GM18526 (cell line): ENCODE results near the gene ZNF581.

Source experiments
- POLR2A ChIP-seq: IDR thresholded peaks from 3 replicates; pipeline ENCODE4 v1.6.1; 2011; ENCODE audit not compliant: insufficient read length; ENCODE audit errors: extremely low read depth

Gene ZNF581

GRCh38 chr19:55647732-55648584 is 4.5 kb downstream of the ZNF581 start, which contains the start of gene CCDC106:
Gene CCDC106, plus strand, starts transcription at chr19:55648212. Its CDS starts 835 bp downstream, at chr19:55649047.
- no peak for TF ChIP-seq POLR2A

GRCh38 chr19:55648585-55649267 is 5.3 kb downstream of the ZNF581 start:
- TF ChIP-seq POLR2A, result no peak

GRCh38 chr19:55649268-55650125 is 6.0 kb downstream of the ZNF581 start:
- no peak for TF ChIP-seq POLR2A

GRCh38 chr19:55650126-55650557 is 6.7 kb downstream of the ZNF581 start:
- no peak for TF ChIP-seq POLR2A

GRCh38 chr19:55650602-55651230 is 7.3 kb downstream of the ZNF581 start:
- no peak for TF ChIP-seq POLR2A

- TF ChIP-seq POLR2A, result no peak
These were observed 7.8 kb downstream of the ZNF581 start for GRCh38 chr19:55651236-55651635.

GRCh38 chr19:55652311-55653128 is 9.1 kb downstream of the ZNF581 start:
- no peak for TF ChIP-seq POLR2A

- TF ChIP-seq POLR2A, result peak; percentile 83
These were observed 10.3 kb downstream of the ZNF581 start for GRCh38 chr19:55653651-55654322.

GRCh38 chr19:55654323-55654867 is 10.9 kb downstream of the ZNF581 start:
- TF ChIP-seq POLR2A, result no peak

- TF ChIP-seq POLR2A, result peak; percentile 69
These were observed 11.6 kb downstream of the ZNF581 start, which contains the start of gene U2AF2 for GRCh38 chr19:55654868-55655647. Gene U2AF2, plus strand, starts transcription at chr19:55655035. Its CDS starts 70 bp downstream, at chr19:55655105.

GRCh38 chr19:55655648-55656040 is 12.2 kb downstream of the ZNF581 start:
- no peak for TF ChIP-seq POLR2A

- no peak for TF ChIP-seq POLR2A
These were observed 13.1 kb downstream of the ZNF581 start for GRCh38 chr19:55656552-55656951.
